Chondrocyte (in vitro differentiated cells): ENCODE data around the gene CATSPERE. TPM values are rescaled to one million over a fixed set of nuclear protein-coding genes. Genes with fewer than 3 reads are reported as not detected.
"Not testable (repeated sequence)": the region's sequence is repeated elsewhere in the genome, so short reads cannot be mapped to it uniquely, and the experiment has no call there.

Experiments
- DNase-seq: peaks from one replicate; pipeline ENCODE4 v3.0.0; 2021; ENCODE audit warnings: mixed read lengths, low spot score
- H3K27ac Mint-ChIP-seq: one replicate; pipeline ENCODE4 v1.8.0; 2021; ENCODE audit warnings: mild to moderate bottlenecking, moderate library complexity, mixed read lengths; ENCODE audit not compliant: unreplicated experiment
- H3K27me3 Mint-ChIP-seq: 2 replicates; pipeline ENCODE4 v1.8.0; 2021; ENCODE audit warnings: low read depth, mixed read lengths
- H3K36me3 Mint-ChIP-seq: 2 replicates; pipeline ENCODE4 v1.8.0; 2021; ENCODE audit warnings: low read depth, mixed read lengths
- H3K4me1 Mint-ChIP-seq: 2 replicates; pipeline ENCODE4 v1.8.0; 2021; ENCODE audit warnings: low read depth, mild to moderate bottlenecking, mixed read lengths
- H3K4me3 Mint-ChIP-seq: one replicate; pipeline ENCODE4 v1.8.0; 2021; ENCODE audit warnings: mild to moderate bottlenecking, moderate library complexity, mixed read lengths; ENCODE audit not compliant: unreplicated experiment
- H3K9me3 Mint-ChIP-seq: 2 replicates; pipeline ENCODE4 v1.8.0; 2021; ENCODE audit warnings: low read depth, mixed read lengths
- CTCF ChIP-seq: fragments of 200-600 bp; sonication (generic); IDR thresholded peaks from 2 replicates; pipeline ENCODE4 v1.5.0; 2021; ENCODE audit warnings: antibody characterized with exemption, mild to moderate bottlenecking, moderate library complexity
- total RNA-seq: library from RNA; stranded (reverse); gene quantifications from 3 replicates; pipeline ENCODE4 v1.2.1, GENCODE V29; 2021

Gene CATSPERE
- total RNA-seq, 1 donor from 2014 or later, result 1.5 TPM

GRCh38 chr1:244573768-244574167, 112.7 kb downstream of the CATSPERE start:
- no peaks in the 10 kb centered on the region for H3K4me1 Mint-ChIP-seq
- DNase-seq, result no peak
- peaks cover 30% of the 10 kb centered on the region for H3K9me3 Mint-ChIP-seq
- no peak overlapping the region for H3K4me3 Mint-ChIP-seq
- TF ChIP-seq CTCF, result no peak
- peaks cover 26% of the 10 kb centered on the region for H3K36me3 Mint-ChIP-seq
- no peak overlapping the region for H3K27ac Mint-ChIP-seq
- H3K27me3 Mint-ChIP-seq, result no peaks in the 10 kb centered on the region

GRCh38 chr1:244576259-244576892, 115.3 kb downstream of the CATSPERE start:
- Mint-ChIP-seq H3K27me3 (no peaks in the 10 kb centered on the region), H3K27ac (no peak overlapping the region), H3K9me3 (peaks cover 32% of the 10 kb centered on the region), H3K4me1 (no peaks in the 10 kb centered on the region), H3K36me3 (peaks cover 28% of the 10 kb centered on the region), H3K4me3 (no peak overlapping the region)
- no peak for DNase-seq
- no peak for TF ChIP-seq CTCF

- not testable (repeated sequence) for H3K27me3 Mint-ChIP-seq, H3K27ac Mint-ChIP-seq, DNase-seq, H3K4me1 Mint-ChIP-seq, H3K4me3 Mint-ChIP-seq
- peaks cover 25% of the 10 kb centered on the region for H3K36me3 Mint-ChIP-seq
- peaks cover 29% of the 10 kb centered on the region for H3K9me3 Mint-ChIP-seq
These were observed 117.1 kb downstream of the CATSPERE start for GRCh38 chr1:244578205-244578604.

DNA sequence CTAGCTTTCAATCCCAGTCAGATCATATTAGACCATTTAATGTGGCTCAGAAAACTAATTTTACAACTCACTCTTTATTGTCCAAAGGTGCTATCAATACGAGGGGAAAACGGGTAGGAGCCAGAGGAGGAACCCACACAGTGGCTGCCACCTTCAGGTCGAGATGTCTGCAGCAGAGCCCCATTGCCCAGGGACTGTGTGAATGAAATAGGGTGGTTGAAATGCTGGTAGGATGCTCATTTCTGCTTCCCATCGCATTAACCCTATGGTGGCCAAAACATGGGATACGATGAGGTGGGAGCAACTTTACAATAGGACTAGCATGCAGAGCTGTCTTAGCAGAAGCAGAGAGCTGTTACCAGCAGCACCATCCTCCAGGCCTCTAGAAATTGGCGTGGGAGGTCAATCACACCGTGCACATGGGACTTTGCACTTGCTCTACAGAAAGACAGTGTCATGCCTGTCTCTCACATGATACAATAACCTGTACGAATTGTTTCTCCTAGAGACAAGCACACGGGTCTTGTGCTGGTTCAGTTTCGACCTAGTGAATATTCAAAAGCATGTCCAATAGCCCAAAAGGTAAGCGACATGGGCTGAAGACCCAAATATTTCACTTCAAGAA, 122.4 kb downstream of the CATSPERE start:
- TF ChIP-seq CTCF, result no peak
- no peak overlapping the region for H3K4me3 Mint-ChIP-seq
- peaks cover 2% of the 10 kb centered on the region for H3K36me3 Mint-ChIP-seq
- H3K9me3 Mint-ChIP-seq, result peaks cover 3% of the 10 kb centered on the region
- no peak overlapping the region for H3K27ac Mint-ChIP-seq
- no peaks in the 10 kb centered on the region for H3K27me3 Mint-ChIP-seq
- no peaks in the 10 kb centered on the region for H3K4me1 Mint-ChIP-seq
- no peak for DNase-seq

DNA sequence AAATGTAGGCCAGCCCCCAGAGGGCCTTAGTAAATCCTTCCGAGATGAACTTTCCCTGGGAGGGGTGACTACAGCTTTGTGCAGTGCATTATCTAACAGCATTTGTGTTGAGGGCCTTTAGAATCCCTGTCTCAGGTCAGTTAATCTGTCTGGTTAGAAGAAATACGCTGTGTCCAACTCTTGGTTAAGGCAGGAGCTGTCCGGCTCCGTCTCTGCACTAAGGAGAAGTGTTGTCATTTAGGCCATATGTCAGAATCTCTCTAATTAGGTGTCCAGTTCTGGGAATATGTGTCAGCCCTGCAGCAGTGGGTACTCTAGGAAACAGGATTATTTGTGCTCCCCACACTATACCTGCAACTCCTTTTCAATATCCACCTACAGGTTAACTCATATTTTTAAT, 124.8 kb downstream of the CATSPERE start:
- DNase-seq, result no peak
- H3K27me3 Mint-ChIP-seq, result no peaks in the 10 kb centered on the region
- peaks cover 4% of the 10 kb centered on the region for H3K36me3 Mint-ChIP-seq
- no peak for TF ChIP-seq CTCF
- no peak overlapping the region for H3K27ac Mint-ChIP-seq
- peaks cover 5% of the 10 kb centered on the region for H3K9me3 Mint-ChIP-seq
- no peak overlapping the region for H3K4me3 Mint-ChIP-seq
- H3K4me1 Mint-ChIP-seq, result no peaks in the 10 kb centered on the region

DNA sequence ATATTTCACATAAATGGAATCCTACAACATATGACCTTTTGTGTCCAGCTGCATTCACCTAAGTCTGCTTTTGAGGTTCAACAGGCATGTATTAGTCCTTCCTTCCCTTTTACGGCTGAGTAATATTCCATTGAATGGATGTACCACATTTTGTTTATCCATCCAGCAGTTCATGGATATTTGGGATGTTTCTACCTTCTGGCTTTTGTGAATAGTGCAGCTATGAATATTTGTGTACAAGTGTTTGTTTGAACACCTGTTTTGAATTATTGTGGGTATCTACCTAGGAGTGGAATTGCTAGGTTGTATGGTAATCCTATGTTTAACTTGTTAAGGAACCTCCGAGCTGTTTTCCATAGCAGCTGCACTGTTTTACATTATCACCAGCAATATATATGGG, 129.6 kb downstream of the CATSPERE start:
- Mint-ChIP-seq H3K9me3 (peaks cover 10% of the 10 kb centered on the region), H3K4me1 (no peaks in the 10 kb centered on the region), H3K4me3 (no peak overlapping the region), H3K27me3 (no peaks in the 10 kb centered on the region), H3K27ac (no peak overlapping the region), H3K36me3 (peaks cover 9% of the 10 kb centered on the region)
- no peak for TF ChIP-seq CTCF
- DNase-seq, result no peak
